GM18505 (cell line): ENCODE data around the gene KCNG4.

Source experiments
- ATAC-seq: cut with Tn5 transposase; IDR thresholded peaks from one replicate; pipeline ENCODE4 v1.9.1; 2021; ENCODE audit not compliant: unreplicated experiment
- POLR2A ChIP-seq: IDR thresholded peaks from 4 replicates; pipeline ENCODE4 v1.6.1; 2011; ENCODE audit warnings: borderline replicate concordance; ENCODE audit not compliant: insufficient read depth, insufficient read length; ENCODE audit errors: extremely low read depth

The KCNG4 gene

DNA sequence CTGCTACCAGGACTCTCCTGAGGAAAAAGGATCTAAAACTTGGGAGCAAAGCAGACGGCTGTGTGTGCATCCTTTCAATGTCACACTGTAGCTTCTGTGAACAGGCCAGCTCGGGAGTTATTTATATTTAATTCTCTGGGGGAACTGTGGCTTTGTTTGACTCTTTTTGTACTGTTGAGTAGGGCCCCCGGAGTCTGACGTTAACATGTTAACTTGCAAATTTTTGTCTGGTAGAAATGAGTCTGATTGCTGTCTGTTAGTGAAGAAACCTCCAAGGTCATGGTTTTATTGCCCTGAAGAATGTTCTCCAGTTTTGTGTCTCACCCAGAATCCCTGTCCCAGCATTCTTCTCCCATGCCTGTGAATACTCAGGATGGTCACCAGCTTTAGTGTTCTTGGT, 14.2 kb upstream of the KCNG4 start:
- TF ChIP-seq POLR2A: no peak
- ATAC-seq: no peak

- no peak for TF ChIP-seq POLR2A
- no peak for ATAC-seq
Observed at GRCh38 chr16:84253173-84253572, 13.4 kb upstream of the KCNG4 start.

- TF ChIP-seq POLR2A: no peak
- ATAC-seq: no peak
Observed at GRCh38 chr16:84252184-84252583, 12.4 kb upstream of the KCNG4 start.

DNA sequence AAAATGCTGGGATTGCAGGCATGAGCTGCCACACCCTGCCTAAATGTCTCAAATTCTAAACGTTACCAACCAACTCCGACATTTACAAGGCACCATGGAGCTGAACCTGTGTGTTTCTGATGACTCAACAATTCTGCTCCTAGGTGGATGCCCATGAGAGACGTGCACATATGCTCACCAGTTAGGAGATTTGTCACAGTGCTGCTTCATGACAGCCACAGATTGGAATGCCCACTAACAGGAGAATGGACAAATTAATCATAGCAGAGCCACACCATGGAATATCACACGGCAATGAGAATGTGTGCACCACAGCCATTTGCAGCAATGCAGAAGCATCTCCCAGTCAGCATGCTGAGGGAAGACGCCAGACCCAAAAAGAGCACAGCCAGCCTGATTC, 8.0 kb upstream of the KCNG4 start:
- no peak for ATAC-seq
- TF ChIP-seq POLR2A: no peak

- no peak for ATAC-seq
- no peak for TF ChIP-seq POLR2A
Observed at GRCh38 chr16:84247331-84247730, 7.5 kb upstream of the KCNG4 start.

GRCh38 chr16:84246679-84247077, 6.9 kb upstream of the KCNG4 start:
- no peak for ATAC-seq
- TF ChIP-seq POLR2A: no peak

DNA sequence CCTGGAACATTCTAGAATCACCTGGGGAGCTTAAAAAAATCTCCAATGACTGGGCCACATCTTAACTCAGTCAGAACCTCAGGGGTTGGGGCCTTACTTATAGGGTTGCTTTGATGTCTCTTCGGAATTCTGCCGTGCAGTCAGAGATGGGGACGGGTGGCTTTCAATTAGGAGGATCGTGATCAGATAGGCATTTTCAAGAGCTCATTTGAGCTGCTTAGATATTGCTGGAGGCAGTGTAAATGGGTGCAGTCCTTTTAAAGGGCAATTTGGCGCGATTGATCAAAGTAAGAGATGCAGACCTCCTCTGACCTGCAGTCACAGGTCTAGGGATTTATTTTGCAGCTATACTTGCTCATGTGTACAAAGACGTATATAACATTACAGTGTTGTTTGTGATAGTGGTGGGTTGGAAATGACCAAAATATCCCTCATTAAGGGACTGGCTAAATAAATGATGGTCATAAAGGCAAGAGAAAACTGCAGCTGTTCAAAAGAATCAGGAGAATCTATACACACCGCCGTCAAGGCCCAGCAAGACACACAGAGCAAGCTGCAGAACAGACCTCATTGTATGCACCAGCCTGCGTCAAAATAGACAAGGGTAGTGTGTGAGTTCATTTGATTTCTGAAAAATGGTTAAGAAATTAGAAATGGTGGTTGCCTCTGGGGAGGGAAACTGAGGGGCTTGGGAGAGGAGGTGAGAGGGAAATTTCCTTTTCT, 6.3 kb upstream of the KCNG4 start:
- no peak for ATAC-seq
- no peak for TF ChIP-seq POLR2A

GRCh38 chr16:84244728-84245127, 4.9 kb upstream of the KCNG4 start:
- no peak for TF ChIP-seq POLR2A

GRCh38 chr16:84243732-84244131, 3.9 kb upstream of the KCNG4 start:
- no peak for TF ChIP-seq POLR2A

More at GRCh38 chr16:84244728-84245127, 4.9 kb upstream of the KCNG4 start:
- no peak for ATAC-seq

DNA sequence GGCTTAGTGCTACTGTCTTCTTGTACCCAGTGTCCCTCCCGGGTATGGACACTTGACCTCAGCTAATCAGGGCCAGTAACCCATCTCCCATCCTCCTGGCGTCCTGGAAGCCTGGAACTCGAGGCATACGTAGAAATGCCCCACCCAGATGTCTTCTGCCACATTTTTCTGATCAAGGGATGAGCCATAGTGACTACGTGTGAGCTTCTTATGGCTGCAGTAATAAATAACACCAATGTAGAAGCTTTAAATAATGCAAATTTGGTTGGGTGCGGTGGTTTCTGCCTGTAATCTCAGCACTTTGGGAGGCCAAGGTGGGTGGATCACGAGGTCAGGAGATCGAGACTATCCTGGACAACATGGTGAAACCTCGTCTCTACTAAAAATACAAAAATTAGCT, 3.0 kb upstream of the KCNG4 start:
- ATAC-seq: no peak
- TF ChIP-seq POLR2A: no peak

More at GRCh38 chr16:84243732-84244131, 3.9 kb upstream of the KCNG4 start:
- no peak for ATAC-seq

DNA sequence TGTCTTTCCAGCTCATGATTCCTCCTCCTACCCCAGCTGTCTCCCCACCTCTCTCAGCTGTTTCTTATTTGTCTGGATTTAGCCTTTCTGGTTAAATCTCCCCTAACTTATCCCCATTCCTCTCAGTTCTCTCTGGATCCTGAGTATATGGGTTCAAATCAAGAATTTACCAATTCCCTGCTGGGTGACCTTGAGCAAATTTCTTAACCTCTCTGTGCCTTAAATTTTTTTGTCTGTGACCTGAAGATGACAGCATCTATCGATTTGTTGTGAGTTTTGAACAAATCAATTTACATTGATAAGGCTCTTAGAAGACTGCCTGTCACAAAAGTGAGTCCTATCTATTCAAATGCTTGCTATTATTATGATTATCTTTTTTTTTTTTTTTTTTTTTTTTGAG, 2.0 kb upstream of the KCNG4 start:
- no peak for TF ChIP-seq POLR2A
- no peak for ATAC-seq

- TF ChIP-seq POLR2A: no peak
- no peak for ATAC-seq
Observed at GRCh38 chr16:84240455-84240854, 643 bp upstream of the KCNG4 start.

DNA sequence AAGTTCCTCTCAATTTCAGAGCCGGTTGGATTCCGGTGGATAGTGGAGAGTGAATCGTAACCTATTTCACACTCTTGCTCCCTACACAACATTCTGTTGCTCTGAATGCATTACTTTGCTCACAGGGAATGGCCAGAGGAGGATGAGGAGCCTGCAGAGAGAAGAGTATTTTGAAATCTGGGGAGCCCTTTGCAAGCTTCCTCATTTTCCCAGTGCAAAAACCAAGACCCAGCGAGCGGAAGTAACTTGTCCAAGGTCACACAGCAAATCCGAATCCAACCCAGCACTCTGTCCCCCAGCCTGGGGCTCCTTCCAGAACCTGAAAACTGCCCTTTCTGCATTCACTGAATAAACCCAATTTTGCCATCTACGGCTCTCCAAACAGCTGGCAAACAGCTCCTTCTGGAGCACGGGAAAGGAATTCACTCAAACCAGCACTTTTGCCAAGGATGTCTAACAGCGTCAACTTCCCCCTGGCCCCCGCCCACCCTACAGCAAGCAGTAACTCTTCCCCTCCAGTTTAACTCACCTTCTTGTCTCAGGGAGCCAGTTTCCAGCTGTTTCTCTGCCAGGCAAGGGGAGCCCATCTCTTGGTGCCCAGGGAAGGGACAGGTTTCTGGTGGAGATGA, 557 bp downstream of the KCNG4 start:
- no peak for TF ChIP-seq POLR2A
- no peak for ATAC-seq

- no peak for ATAC-seq
- no peak for TF ChIP-seq POLR2A
Observed at GRCh38 chr16:84237994-84238750, 1.6 kb downstream of the KCNG4 start.
